GM23338 (cell line): Measurements from ENCODE around the gene RNF220. TPM values are rescaled to one million over a fixed set of nuclear protein-coding genes. Genes with fewer than 3 reads are reported as not detected.

Experiments used
- ATAC-seq: fragments of 200-7000 bp; cut with Tn5 transposase; 3 replicates; pipeline ENCODE4 v1.9.1; 2020
- DNase-seq: peaks from one replicate; pipeline ENCODE4 v3.0.0-alpha.2; 2015; ENCODE audit warnings: low spot score
- H2AFZ ChIP-seq: fragments of 200-600 bp; sonication (generic); 2 replicates; pipeline ENCODE4 v1.8.0; 2016; ENCODE audit warnings: antibody characterized with exemption, mild to moderate bottlenecking, moderate library complexity
- H3F3A ChIP-seq: fragments of 200-600 bp; sonication (generic); replicated peaks from 2 replicates; pipeline ENCODE4 v1.8.0; 2017; ENCODE audit warnings: antibody characterized with exemption, mixed run types, low read depth
- H3K27ac ChIP-seq: fragments of 200-600 bp; sonication (generic); 2 replicates; pipeline ENCODE4 v1.6.1; 2016; ENCODE audit warnings: low read depth
- H3K27me3 ChIP-seq: fragments of 200-600 bp; sonication (generic); 2 replicates; pipeline ENCODE4 v1.8.0; 2016; ENCODE audit warnings: mild to moderate bottlenecking, mixed run types, moderate library complexity; ENCODE audit not compliant: insufficient read depth
- H3K36me3 ChIP-seq: fragments of 200-600 bp; sonication (generic); 2 replicates; pipeline ENCODE4 v1.8.0; 2016; ENCODE audit warnings: mild to moderate bottlenecking; ENCODE audit not compliant: insufficient read depth
- H3K4me1 ChIP-seq: fragments of 200-600 bp; sonication (generic); 2 replicates; pipeline ENCODE4 v1.8.0; 2016; ENCODE audit warnings: mild to moderate bottlenecking, moderate library complexity; ENCODE audit not compliant: insufficient read depth
- H3K4me2 ChIP-seq: fragments of 200-600 bp; sonication (generic); 2 replicates; pipeline ENCODE4 v1.7.1; 2017; ENCODE audit warnings: mixed run types
- H3K4me3 ChIP-seq: fragments of 200-600 bp; sonication (generic); 2 replicates; pipeline ENCODE4 v1.6.1; 2016; ENCODE audit warnings: mixed run types
- H3K79me2 ChIP-seq: fragments of 200-600 bp; sonication (generic); replicated peaks from 2 replicates; pipeline ENCODE4 v1.8.0; 2017; ENCODE audit warnings: mild to moderate bottlenecking; ENCODE audit not compliant: insufficient read depth
- H3K9me2 ChIP-seq: fragments of 200-600 bp; sonication (generic); 2 replicates; pipeline ENCODE4 v1.8.0; 2017; ENCODE audit not compliant: insufficient read depth
- H4K20me1 ChIP-seq: fragments of 200-600 bp; sonication (generic); replicated peaks from 2 replicates; pipeline ENCODE4 v1.8.0; 2017; ENCODE audit warnings: mild to moderate bottlenecking; ENCODE audit not compliant: insufficient read depth
- H3K27ac Mint-ChIP-seq: 2 replicates; pipeline ENCODE4 v1.8.0; 2020; ENCODE audit warnings: inconsistent platforms, mild to moderate bottlenecking, moderate library complexity, mixed read lengths
- H3K27me3 Mint-ChIP-seq: 3 replicates; pipeline ENCODE4 v1.8.0; 2022; ENCODE audit warnings: low read depth, mild to moderate bottlenecking, moderate library complexity, mixed read lengths, inconsistent platforms; ENCODE audit not compliant: insufficient read depth, poor library complexity
- H3K36me3 Mint-ChIP-seq: 3 replicates; pipeline ENCODE4 v1.8.0; 2021; ENCODE audit warnings: low read depth, mild to moderate bottlenecking, inconsistent platforms, moderate library complexity, mixed read lengths
- H3K4me1 Mint-ChIP-seq: 3 replicates; pipeline ENCODE4 v1.8.0; 2020; ENCODE audit warnings: mild to moderate bottlenecking, inconsistent platforms, mixed read lengths
- H3K4me3 Mint-ChIP-seq: 3 replicates; pipeline ENCODE4 v1.8.0; 2021; ENCODE audit warnings: moderate library complexity, mild to moderate bottlenecking, inconsistent platforms, mixed read lengths
- H3K9me3 Mint-ChIP-seq: 3 replicates; pipeline ENCODE4 v1.8.0; 2020; ENCODE audit warnings: moderate library complexity, mild to moderate bottlenecking, inconsistent platforms, mixed read lengths
- EZH2 ChIP-seq: fragments of 200-600 bp; sonication (generic); IDR thresholded peaks from one replicate; pipeline ENCODE4 v1.8.0; 2017; ENCODE audit warnings: antibody characterized with exemption, mild to moderate bottlenecking, low read depth; ENCODE audit not compliant: unreplicated experiment
- JUNB ChIP-seq: IDR thresholded peaks from one replicate; pipeline ENCODE4 v1.6.1; 2016; ENCODE audit warnings: antibody characterized with exemption; ENCODE audit not compliant: unreplicated experiment
- NANOG ChIP-seq: IDR thresholded peaks from 2 replicates; pipeline ENCODE4 v1.6.1; 2016; ENCODE audit warnings: antibody characterized with exemption, borderline replicate concordance
- POLR2AphosphoS5 ChIP-seq: IDR thresholded peaks from 2 replicates; pipeline ENCODE4 v1.6.1; 2016; ENCODE audit warnings: antibody characterized with exemption, low read depth
- STAT1 ChIP-seq: IDR thresholded peaks from one replicate; pipeline ENCODE4 v1.6.1; 2016; ENCODE audit warnings: antibody characterized with exemption; ENCODE audit not compliant: unreplicated experiment
- ZNF114 ChIP-seq: fragments of 250-450 bp; sonication (Bioruptor Pico); IDR thresholded peaks from 2 replicates; pipeline ENCODE4 v1.5.0; 2020; ENCODE audit warnings: mild to moderate bottlenecking, moderate library complexity
- polyA plus RNA-seq: library from polyadenylated mRNA; unstranded; fragments of >200 nt; fragmentation: Nextera tagmentation; extraction: Ambion mirVana; gene quantifications from 2 replicates; pipeline ENCODE4 v1.2.1, GENCODE V29; 2016
- total RNA-seq: library from RNA; depleted of rRNA; stranded (reverse); fragments of >200 nt; shearing (Covaris generic); gene quantifications from 2 replicates; pipeline ENCODE4 v1.2.3, GENCODE V29; 2014
- TF ChIP-seq, protein P1 (sequence below): IDR thresholded peaks from one replicate; pipeline ENCODE4 v1.6.1; 2018; ENCODE audit warnings: antibody characterized with exemption; ENCODE audit not compliant: unreplicated experiment
- TF ChIP-seq, protein P2 (sequence below): IDR thresholded peaks from 2 replicates; pipeline ENCODE4 v1.6.1; 2016; ENCODE audit warnings: antibody characterized with exemption
- TF ChIP-seq, protein P3 (sequence below): fragments of 250-450 bp; sonication (Bioruptor Pico); IDR thresholded peaks from 2 replicates; pipeline ENCODE4 v1.5.0; 2020; ENCODE audit warnings: mild to moderate bottlenecking, moderate library complexity

RNF220 gene
- total and polyA plus RNA-seq, 2 experiments from 2014 or later, result 72.8 to 168 TPM

DNA sequence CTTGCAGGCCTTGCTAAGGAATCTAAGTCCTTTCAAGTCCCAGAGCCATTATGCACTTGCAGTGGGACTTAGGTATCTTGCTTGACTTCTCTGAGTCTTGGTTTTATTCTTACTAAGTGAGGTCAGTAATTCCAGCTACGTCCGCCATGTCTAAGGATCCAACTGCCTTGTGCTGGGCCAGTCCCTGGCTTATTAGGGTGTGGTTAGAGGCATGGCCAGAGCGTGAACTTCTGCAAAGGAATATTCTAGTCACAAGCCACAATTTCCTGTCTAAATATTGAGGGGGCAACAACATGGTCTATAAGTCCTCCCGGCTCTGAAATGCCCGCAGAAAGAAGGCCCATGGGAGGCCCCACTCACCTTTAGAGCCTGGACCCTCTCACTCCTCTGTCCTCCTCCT lies 186.3 kb downstream of the RNF220 start:
- no peak overlapping the region for H3K4me2 ChIP-seq
- Mint-ChIP-seq H3K9me3 (no peaks in the 10 kb centered on the region), H3K36me3 (no peaks in the 10 kb centered on the region), H3K27me3 (peaks cover 8% of the 10 kb centered on the region), H3K4me1 (peaks cover 32% of the 10 kb centered on the region), H3K27ac (no peak overlapping the region), H3K4me3 (no peak overlapping the region)
- 0 out of 2 replicates have a peak, but pooled peaks cover 4% of the 10 kb centered on the region for H3K9me2 ChIP-seq
- H3K27ac ChIP-seq, result no peak overlapping the region
- H4K20me1 ChIP-seq, result no peaks in the 10 kb centered on the region; the same call in 1 of the 2 replicates
- H3K27me3 ChIP-seq, result no peaks in the 10 kb centered on the region
- TF ChIP-seq STAT1 (no peak), JUNB (no peak), NANOG (no peak), POLR2AphosphoS5 (no peak), ZNF114 (no peak), EZH2 (no peak)
- TF ChIP-seq, protein P1, sequence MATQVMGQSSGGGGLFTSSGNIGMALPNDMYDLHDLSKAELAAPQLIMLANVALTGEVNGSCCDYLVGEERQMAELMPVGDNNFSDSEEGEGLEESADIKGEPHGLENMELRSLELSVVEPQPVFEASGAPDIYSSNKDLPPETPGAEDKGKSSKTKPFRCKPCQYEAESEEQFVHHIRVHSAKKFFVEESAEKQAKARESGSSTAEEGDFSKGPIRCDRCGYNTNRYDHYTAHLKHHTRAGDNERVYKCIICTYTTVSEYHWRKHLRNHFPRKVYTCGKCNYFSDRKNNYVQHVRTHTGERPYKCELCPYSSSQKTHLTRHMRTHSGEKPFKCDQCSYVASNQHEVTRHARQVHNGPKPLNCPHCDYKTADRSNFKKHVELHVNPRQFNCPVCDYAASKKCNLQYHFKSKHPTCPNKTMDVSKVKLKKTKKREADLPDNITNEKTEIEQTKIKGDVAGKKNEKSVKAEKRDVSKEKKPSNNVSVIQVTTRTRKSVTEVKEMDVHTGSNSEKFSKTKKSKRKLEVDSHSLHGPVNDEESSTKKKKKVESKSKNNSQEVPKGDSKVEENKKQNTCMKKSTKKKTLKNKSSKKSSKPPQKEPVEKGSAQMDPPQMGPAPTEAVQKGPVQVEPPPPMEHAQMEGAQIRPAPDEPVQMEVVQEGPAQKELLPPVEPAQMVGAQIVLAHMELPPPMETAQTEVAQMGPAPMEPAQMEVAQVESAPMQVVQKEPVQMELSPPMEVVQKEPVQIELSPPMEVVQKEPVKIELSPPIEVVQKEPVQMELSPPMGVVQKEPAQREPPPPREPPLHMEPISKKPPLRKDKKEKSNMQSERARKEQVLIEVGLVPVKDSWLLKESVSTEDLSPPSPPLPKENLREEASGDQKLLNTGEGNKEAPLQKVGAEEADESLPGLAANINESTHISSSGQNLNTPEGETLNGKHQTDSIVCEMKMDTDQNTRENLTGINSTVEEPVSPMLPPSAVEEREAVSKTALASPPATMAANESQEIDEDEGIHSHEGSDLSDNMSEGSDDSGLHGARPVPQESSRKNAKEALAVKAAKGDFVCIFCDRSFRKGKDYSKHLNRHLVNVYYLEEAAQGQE, result no peak
- TF ChIP-seq, protein P2, sequence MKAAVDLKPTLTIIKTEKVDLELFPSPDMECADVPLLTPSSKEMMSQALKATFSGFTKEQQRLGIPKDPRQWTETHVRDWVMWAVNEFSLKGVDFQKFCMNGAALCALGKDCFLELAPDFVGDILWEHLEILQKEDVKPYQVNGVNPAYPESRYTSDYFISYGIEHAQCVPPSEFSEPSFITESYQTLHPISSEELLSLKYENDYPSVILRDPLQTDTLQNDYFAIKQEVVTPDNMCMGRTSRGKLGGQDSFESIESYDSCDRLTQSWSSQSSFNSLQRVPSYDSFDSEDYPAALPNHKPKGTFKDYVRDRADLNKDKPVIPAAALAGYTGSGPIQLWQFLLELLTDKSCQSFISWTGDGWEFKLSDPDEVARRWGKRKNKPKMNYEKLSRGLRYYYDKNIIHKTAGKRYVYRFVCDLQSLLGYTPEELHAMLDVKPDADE, result no peak
- TF ChIP-seq, protein P3, sequence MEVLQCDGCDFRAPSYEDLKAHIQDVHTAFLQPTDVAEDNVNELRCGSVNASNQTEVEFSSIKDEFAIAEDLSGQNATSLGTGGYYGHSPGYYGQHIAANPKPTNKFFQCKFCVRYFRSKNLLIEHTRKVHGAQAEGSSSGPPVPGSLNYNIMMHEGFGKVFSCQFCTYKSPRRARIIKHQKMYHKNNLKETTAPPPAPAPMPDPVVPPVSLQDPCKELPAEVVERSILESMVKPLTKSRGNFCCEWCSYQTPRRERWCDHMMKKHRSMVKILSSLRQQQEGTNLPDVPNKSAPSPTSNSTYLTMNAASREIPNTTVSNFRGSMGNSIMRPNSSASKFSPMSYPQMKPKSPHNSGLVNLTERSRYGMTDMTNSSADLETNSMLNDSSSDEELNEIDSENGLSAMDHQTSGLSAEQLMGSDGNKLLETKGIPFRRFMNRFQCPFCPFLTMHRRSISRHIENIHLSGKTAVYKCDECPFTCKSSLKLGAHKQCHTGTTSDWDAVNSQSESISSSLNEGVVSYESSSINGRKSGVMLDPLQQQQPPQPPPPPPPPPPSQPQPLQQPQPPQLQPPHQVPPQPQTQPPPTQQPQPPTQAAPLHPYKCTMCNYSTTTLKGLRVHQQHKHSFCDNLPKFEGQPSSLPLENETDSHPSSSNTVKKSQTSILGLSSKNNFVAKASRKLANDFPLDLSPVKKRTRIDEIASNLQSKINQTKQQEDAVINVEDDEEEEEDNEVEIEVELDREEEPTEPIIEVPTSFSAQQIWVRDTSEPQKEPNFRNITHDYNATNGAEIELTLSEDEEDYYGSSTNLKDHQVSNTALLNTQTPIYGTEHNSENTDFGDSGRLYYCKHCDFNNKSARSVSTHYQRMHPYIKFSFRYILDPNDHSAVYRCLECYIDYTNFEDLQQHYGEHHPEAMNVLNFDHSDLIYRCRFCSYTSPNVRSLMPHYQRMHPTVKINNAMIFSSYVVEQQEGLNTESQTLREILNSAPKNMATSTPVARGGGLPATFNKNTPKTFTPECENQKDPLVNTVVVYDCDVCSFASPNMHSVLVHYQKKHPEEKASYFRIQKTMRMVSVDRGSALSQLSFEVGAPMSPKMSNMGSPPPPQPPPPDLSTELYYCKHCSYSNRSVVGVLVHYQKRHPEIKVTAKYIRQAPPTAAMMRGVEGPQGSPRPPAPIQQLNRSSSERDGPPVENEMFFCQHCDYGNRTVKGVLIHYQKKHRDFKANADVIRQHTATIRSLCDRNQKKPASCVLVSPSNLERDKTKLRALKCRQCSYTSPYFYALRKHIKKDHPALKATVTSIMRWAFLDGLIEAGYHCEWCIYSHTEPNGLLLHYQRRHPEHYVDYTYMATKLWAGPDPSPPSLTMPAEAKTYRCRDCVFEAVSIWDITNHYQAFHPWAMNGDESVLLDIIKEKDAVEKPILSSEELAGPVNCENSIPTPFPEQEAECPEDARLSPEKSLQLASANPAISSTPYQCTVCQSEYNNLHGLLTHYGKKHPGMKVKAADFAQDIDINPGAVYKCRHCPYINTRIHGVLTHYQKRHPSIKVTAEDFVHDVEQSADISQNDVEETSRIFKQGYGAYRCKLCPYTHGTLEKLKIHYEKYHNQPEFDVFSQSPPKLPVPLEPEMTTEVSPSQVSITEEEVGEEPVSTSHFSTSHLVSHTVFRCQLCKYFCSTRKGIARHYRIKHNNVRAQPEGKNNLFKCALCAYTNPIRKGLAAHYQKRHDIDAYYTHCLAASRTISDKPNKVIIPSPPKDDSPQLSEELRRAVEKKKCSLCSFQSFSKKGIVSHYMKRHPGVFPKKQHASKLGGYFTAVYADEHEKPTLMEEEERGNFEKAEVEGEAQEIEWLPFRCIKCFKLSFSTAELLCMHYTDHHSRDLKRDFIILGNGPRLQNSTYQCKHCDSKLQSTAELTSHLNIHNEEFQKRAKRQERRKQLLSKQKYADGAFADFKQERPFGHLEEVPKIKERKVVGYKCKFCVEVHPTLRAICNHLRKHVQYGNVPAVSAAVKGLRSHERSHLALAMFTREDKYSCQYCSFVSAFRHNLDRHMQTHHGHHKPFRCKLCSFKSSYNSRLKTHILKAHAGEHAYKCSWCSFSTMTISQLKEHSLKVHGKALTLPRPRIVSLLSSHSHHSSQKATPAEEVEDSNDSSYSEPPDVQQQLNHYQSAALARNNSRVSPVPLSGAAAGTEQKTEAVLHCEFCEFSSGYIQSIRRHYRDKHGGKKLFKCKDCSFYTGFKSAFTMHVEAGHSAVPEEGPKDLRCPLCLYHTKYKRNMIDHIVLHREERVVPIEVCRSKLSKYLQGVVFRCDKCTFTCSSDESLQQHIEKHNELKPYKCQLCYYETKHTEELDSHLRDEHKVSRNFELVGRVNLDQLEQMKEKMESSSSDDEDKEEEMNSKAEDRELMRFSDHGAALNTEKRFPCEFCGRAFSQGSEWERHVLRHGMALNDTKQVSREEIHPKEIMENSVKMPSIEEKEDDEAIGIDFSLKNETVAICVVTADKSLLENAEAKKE (CRISPR knock-in tag), result no peak
- no peaks in the 10 kb centered on the region for H3K36me3 ChIP-seq
- no peaks in the 10 kb centered on the region for H3K79me2 ChIP-seq
- no peak overlapping the region for H2AFZ ChIP-seq
- peaks cover 32% of the 10 kb centered on the region for H3K4me1 ChIP-seq
- H3F3A ChIP-seq, result no peaks in the 10 kb centered on the region
- H3K4me3 ChIP-seq, result no peak overlapping the region
- ATAC-seq (no peak), DNase-seq (no peak)
